ENCODE measurements around the gene PALLD.

The PALLD gene

DNA sequence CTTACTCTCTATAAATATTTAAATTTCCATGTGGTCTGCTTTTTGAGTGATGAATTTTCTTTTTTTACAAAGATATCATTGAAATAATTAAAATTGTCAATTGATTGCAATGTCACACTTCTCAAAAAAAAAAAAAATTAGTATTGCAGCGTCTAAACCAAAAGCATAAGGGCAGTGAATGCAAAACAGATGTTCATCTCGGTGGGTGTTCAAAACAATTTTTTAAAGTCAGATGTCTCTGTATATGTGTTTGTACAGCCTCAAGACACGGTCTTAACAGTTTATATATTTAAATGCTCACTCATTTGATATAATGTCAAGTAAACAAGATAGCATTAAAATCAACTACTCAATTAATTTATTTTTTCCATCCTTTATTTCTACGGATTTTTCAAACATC is 52.3 kb downstream of the PALLD start:
- no peak for DNase-seq
- H3K27me3 ChIP-seq (ENCODE audit: insufficient read depth, low read depth, severe bottlenecking) = no peaks in the 10 kb centered on the region
- no peak overlapping the region for H3K4me3 ChIP-seq (ENCODE audit: low read depth, low read length)
- no peaks in the 10 kb centered on the region for H3K36me3 ChIP-seq
- no peaks in the 10 kb centered on the region for H3K9me3 ChIP-seq (ENCODE audit: severe bottlenecking)
- TF ChIP-seq, protein P1, sequence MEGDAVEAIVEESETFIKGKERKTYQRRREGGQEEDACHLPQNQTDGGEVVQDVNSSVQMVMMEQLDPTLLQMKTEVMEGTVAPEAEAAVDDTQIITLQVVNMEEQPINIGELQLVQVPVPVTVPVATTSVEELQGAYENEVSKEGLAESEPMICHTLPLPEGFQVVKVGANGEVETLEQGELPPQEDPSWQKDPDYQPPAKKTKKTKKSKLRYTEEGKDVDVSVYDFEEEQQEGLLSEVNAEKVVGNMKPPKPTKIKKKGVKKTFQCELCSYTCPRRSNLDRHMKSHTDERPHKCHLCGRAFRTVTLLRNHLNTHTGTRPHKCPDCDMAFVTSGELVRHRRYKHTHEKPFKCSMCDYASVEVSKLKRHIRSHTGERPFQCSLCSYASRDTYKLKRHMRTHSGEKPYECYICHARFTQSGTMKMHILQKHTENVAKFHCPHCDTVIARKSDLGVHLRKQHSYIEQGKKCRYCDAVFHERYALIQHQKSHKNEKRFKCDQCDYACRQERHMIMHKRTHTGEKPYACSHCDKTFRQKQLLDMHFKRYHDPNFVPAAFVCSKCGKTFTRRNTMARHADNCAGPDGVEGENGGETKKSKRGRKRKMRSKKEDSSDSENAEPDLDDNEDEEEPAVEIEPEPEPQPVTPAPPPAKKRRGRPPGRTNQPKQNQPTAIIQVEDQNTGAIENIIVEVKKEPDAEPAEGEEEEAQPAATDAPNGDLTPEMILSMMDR (IDR thresholded peaks at IDR 0.05; ENCODE audit: low read depth, low read length) = no peak
- H3K27ac ChIP-seq = no peak overlapping the region

DNA sequence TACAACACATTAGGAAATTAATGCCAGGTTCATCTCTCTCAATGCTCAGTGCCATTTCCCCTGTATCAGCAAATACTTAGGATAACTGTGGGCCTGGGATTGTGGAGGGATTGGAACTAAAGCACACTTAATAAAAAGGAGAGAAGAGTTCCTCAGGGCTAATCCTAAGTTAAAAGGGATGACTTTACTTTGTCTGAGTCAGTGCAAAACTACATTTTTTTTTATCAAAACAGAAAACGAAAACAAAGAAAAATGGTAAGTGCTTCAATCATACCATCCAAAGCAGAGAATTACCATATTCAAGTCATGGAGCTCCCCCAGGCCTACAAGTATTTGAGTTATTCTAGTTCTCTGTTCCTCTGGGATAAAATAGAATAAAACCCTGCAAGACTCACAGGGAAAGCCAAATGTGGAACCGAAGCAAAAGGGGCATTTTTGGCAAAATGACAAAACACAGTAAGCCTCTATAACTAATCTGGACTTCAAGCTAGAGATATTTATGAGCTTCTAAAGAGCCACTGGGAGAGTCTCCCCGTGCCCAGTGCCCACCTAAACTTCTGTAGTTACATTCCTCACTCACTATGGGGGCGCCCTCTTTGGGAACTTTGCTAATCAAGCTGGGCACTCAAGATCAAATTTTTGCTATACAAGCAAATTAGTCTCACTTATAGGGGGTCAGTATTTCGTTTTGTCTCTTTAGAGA is 53.4 kb downstream of the PALLD start:
- Histone ChIP-seq H3K36me3 (no peaks in the 10 kb centered on the region), H3K9me3 (ENCODE audit: severe bottlenecking) (no peaks in the 10 kb centered on the region), H3K27ac (no peak overlapping the region), H3K4me3 (ENCODE audit: low read depth, low read length) (no peak overlapping the region), H3K27me3 (ENCODE audit: insufficient read depth, low read depth, severe bottlenecking) (no peaks in the 10 kb centered on the region)
- no peak for DNase-seq
- TF ChIP-seq, protein P1 (IDR thresholded peaks at IDR 0.05; ENCODE audit: low read depth, low read length) = no peak

DNA sequence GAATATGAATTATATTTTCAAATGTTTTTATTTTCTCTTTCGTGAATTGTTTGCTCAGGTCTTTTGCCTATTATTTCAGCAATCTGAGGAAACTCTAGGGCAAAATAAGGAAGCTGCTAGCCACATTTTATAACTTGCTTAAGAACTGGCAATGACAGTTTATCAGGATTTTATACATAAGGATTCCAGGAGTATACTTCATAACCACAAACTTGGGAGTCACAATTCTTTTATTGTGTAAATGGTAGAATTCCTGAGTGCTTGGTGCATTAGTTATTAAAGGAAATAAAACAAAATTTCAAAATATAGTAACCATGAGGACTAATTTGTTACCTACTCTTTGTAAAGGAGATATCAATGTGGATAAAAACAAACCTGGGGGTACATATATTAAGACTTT is 54.4 kb downstream of the PALLD start:
- Histone ChIP-seq H3K27ac (no peak overlapping the region), H3K4me3 (ENCODE audit: low read depth, low read length) (no peak overlapping the region), H3K9me3 (ENCODE audit: severe bottlenecking) (no peaks in the 10 kb centered on the region), H3K27me3 (ENCODE audit: insufficient read depth, low read depth, severe bottlenecking) (no peaks in the 10 kb centered on the region), H3K36me3 (no peaks in the 10 kb centered on the region)
- no peak for DNase-seq
- TF ChIP-seq, protein P1 (IDR thresholded peaks at IDR 0.05; ENCODE audit: low read depth, low read length) = no peak

DNA sequence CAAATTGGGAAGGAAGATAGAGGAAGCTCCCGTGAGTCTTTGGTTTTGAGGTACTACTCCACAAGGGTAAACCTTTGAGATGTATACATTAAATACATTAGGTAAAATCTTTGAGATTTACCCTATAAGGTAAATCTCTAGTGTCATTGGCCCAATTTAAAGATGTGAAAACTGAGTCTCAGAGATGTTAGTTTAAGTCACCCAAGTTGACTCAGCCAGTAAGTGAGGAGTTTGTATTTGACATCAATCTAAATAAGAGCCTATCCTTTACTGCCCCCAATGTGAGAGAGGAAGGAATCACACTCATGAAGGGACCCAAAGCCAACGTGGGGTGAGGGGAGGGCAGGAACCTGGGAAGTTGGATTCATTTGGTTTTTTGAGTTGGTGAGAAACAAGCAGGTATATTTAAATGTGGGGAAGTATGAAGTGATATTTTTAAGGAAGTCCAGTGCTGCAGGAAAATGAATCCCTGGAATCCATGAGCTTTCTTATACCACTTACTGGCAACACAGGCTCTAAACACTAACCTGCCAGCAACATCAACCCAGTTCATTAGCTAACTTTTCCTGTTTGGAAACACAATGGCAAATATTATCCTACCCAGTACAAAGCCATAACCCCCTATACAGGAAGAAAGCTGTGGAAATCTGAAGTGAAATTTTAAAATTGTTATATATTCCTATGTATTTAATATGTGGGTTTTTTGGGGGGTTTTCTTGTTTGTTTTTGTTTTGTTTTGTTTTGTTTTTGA is 55.3 kb downstream of the PALLD start:
- H3K27me3 ChIP-seq (ENCODE audit: insufficient read depth, low read depth, severe bottlenecking) = no peaks in the 10 kb centered on the region
- no peak overlapping the region for H3K4me3 ChIP-seq (ENCODE audit: low read depth, low read length)
- no peaks in the 10 kb centered on the region for H3K9me3 ChIP-seq (ENCODE audit: severe bottlenecking)
- H3K27ac ChIP-seq = no peak overlapping the region
- TF ChIP-seq, protein P1 (IDR thresholded peaks at IDR 0.05; ENCODE audit: low read depth, low read length) = peak; percentile 39; the same call in 1 of the 2 replicates
- no peaks in the 10 kb centered on the region for H3K36me3 ChIP-seq
- no peak for DNase-seq

DNA sequence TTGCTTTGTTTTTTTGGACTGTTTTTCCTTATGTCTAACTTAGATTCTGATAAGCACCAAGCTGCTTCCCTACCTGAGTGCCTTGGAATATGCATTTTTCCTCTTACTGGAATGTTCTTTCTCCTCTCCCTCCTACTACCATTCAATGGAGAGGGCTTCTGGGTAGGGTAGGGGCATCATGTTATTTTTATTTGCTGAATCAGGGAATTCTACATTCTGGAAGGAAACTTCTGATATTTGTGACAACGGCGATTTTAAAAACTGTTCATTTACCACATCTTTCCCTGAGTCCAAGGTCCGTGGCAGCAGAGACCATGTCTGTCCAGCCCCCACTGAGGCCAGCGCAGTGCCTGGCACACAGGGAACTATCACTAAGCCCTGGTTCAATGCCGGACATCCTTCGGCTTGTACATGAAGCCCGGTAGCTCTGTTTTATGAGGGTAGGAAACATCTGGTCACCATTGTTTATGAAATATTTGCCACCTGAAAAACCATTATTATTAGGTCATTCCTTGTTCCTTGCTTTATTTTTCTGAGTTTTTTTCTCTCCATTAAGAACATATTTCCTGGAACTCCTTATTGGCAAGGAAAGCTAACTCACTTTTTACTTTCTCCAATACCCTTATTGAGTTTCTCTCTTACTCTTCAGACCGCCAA is 57.0 kb downstream of the PALLD start:
- no peaks in the 10 kb centered on the region for H3K27me3 ChIP-seq (ENCODE audit: insufficient read depth, low read depth, severe bottlenecking)
- no peak overlapping the region for H3K4me3 ChIP-seq (ENCODE audit: low read depth, low read length)
- H3K27ac ChIP-seq = no peak overlapping the region
- H3K36me3 ChIP-seq = no peaks in the 10 kb centered on the region
- TF ChIP-seq, protein P1 (IDR thresholded peaks at IDR 0.05; ENCODE audit: low read depth, low read length) = no peak
- H3K9me3 ChIP-seq (ENCODE audit: severe bottlenecking) = no peaks in the 10 kb centered on the region
- DNase-seq = no peak

Measured in WERI-Rb-1 (cell line).